Activated B cell treated with CpG ODN at 0.5 μM for 24 hours (primary cell): Measurements from ENCODE around the gene FSIP2. TPM values are rescaled to one million over a fixed set of nuclear protein-coding genes. Genes with fewer than 3 reads are reported as not detected.

Experiments used
- ATAC-seq: fragments of 200-7000 bp; cut with Tn5 transposase; one replicate; pipeline ENCODE4 v1.10.0; 2021; ENCODE audit warnings: low read depth, mild to moderate bottlenecking, moderate library complexity
- CTCF ChIA-PET: fragments of 350-600 bp; sonication (Branson Sonifier 250); formaldehyde crosslinking; loops from one replicate; lab custom pipeline; 2021; ENCODE audit warnings: antibody characterized with exemption; lab: Charles Lee
- POLR2A ChIA-PET: fragments of 350-600 bp; sonication (Branson Sonifier 250); formaldehyde crosslinking; loops from one replicate; lab custom pipeline; 2021; ENCODE audit warnings: antibody characterized with exemption; lab: Charles Lee
- DNase-seq: peaks from one replicate; pipeline ENCODE4 v3.0.0; 2022
- H3K27ac Mint-ChIP-seq: one replicate; pipeline ENCODE4 v1.8.0; 2020; ENCODE audit warnings: mixed read lengths
- H3K27me3 Mint-ChIP-seq: one replicate; pipeline ENCODE4 v1.8.0; 2021; ENCODE audit warnings: mixed read lengths
- H3K36me3 Mint-ChIP-seq: one replicate; pipeline ENCODE4 v1.8.0; 2021; ENCODE audit warnings: low read depth, mixed read lengths
- H3K4me1 Mint-ChIP-seq: one replicate; pipeline ENCODE4 v1.8.0; 2021; ENCODE audit warnings: mixed read lengths
- H3K4me3 Mint-ChIP-seq: one replicate; pipeline ENCODE4 v1.8.0; 2020; ENCODE audit warnings: mild to moderate bottlenecking, mixed read lengths
- H3K9me3 Mint-ChIP-seq: one replicate; pipeline ENCODE4 v1.8.0; 2020; ENCODE audit warnings: mixed read lengths
- CTCF ChIP-seq: fragments of 200-600 bp; IDR thresholded peaks from one replicate; pipeline ENCODE4 v1.8.0; 2022; ENCODE audit warnings: antibody characterized with exemption, mild to moderate bottlenecking
- intact Hi-C: fragments of 100-400 bp; cut with micrococcal nuclease; formaldehyde crosslinking; loops from one replicate; pipeline ENCODE4 v1.15.1; 2024
- total RNA-seq: library from RNA; stranded (reverse); gene quantifications from 2 replicates; pipeline ENCODE4 v1.2.3, GENCODE V29; 2022

FSIP2 gene
- total RNA-seq, 1 donor from 2014 or later, result 0.24 TPM

GRCh38 chr2:185875136-185875931 lies 136.7 kb downstream of the FSIP2 start:
- no peaks in the 10 kb centered on the region for H3K9me3 Mint-ChIP-seq
- ChIA-PET POLR2A (no interaction called here), CTCF (no interaction called here)
- no peaks in the 10 kb centered on the region for H3K36me3 Mint-ChIP-seq
- DNase-seq, result no peak
- no peak overlapping the region for H3K4me3 Mint-ChIP-seq
- no peaks in the 10 kb centered on the region for H3K27me3 Mint-ChIP-seq
- no peaks in the 10 kb centered on the region for H3K4me1 Mint-ChIP-seq
- no peak for TF ChIP-seq CTCF
- H3K27ac Mint-ChIP-seq, result no peak overlapping the region
- ATAC-seq, result no peak
- intact Hi-C loops, result no loop called here

- ATAC-seq (no peak), DNase-seq (no peak)
- H3K9me3 Mint-ChIP-seq, result no peaks in the 10 kb centered on the region
- H3K27ac Mint-ChIP-seq, result no peak overlapping the region
- POLR2A ChIA-PET, result no interaction called here
- H3K4me3 Mint-ChIP-seq, result no peak overlapping the region
- intact Hi-C loops, result no loop called here
- no peaks in the 10 kb centered on the region for H3K4me1 Mint-ChIP-seq
- TF ChIP-seq CTCF, result no peak
- CTCF ChIA-PET, result no interaction called here
- no peaks in the 10 kb centered on the region for H3K27me3 Mint-ChIP-seq
- H3K36me3 Mint-ChIP-seq, result no peaks in the 10 kb centered on the region
These were observed 137.6 kb downstream of the FSIP2 start for GRCh38 chr2:185876234-185876633.

DNA sequence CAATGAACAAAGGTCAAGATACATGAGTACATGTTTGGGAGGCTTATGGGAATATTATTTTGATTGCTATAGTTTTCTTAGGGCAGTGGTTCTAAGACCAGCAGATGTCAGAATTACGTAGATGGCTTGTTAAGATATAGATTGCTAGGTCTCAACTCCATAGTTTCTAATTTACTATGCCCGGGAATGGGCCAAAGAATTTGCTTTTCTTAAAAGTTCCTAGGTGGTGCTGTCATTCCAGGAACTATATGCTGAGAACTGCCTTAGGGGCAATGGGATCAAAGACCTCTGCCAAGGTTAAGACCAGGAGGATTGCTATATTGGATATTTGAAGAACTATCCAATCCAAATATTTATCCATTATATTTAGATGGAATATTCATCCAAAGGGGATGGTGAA lies 141.8 kb downstream of the FSIP2 start:
- ChIA-PET POLR2A (no interaction called here), CTCF (no interaction called here)
- no peak for ATAC-seq
- peaks cover 3% of the 10 kb centered on the region for H3K9me3 Mint-ChIP-seq
- no peak for TF ChIP-seq CTCF
- no peak overlapping the region for H3K4me3 Mint-ChIP-seq
- intact Hi-C loops, result no loop called here
- no peak for DNase-seq
- no peaks in the 10 kb centered on the region for H3K4me1 Mint-ChIP-seq
- H3K27me3 Mint-ChIP-seq, result no peaks in the 10 kb centered on the region
- H3K27ac Mint-ChIP-seq, result no peak overlapping the region
- H3K36me3 Mint-ChIP-seq, result no peaks in the 10 kb centered on the region
